OCI-LY1 (cell line): ENCODE results near the gene ARID3B.

Experiments
- CTCF ChIP-seq: fragments of 200-600 bp; sonication (generic), shearing (Covaris generic); IDR thresholded peaks from 2 replicates; pipeline ENCODE4 v1.5.1; 2017; ENCODE audit warnings: mild to moderate bottlenecking, antibody characterized with exemption, low read length, moderate library complexity, mixed read lengths
- EZH2 ChIP-seq: fragments of 200-600 bp; sonication (generic), shearing (Covaris generic); IDR thresholded peaks from 2 replicates; pipeline ENCODE4 v1.8.0; 2017; ENCODE audit warnings: borderline replicate concordance, mixed run types, mild to moderate bottlenecking, antibody characterized with exemption, low read length, moderate library complexity, mixed read lengths

GRCh38 chr15:74630284-74631086 lies 89.5 kb downstream of the ARID3B start:
- TF ChIP-seq EZH2 (no peak), CTCF (no peak)
